Epithelial cell of esophagus (primary cell): ENCODE results near the gene MDM4.

Experiments used
- DNase-seq: peaks from one replicate; pipeline ENCODE4 v3.0.0; 2010; ENCODE audit warnings: low read depth
- H3K4me3 ChIP-seq: 2 replicates; pipeline ENCODE4 v1.5.1; 2011; ENCODE audit warnings: mild to moderate bottlenecking, low read length, control low read depth
- CTCF ChIP-seq: IDR thresholded peaks from 2 replicates; pipeline ENCODE4 v1.5.1; 2011; ENCODE audit warnings: low read depth, mild to moderate bottlenecking, low read length, control low read depth, inconsistent platforms; ENCODE audit not compliant: insufficient read depth; ENCODE audit errors: missing control alignments

Gene MDM4

GRCh38 chr1:204493145-204493983 lies 22.8 kb upstream of the MDM4 start:
- no peak for TF ChIP-seq CTCF
- peak overlapping the region; percentile 84 for H3K4me3 ChIP-seq
- peak; percentile 80 for DNase-seq

- no peak for DNase-seq
- no peak for TF ChIP-seq CTCF
- peak overlapping the region; percentile 84 for H3K4me3 ChIP-seq
These were observed 22.3 kb upstream of the MDM4 start for GRCh38 chr1:204493984-204494280.

- peak; percentile 83 for DNase-seq
- peak; percentile 36 for TF ChIP-seq CTCF
- peak within 1 kb of the TSS; percentile 84 for H3K4me3 ChIP-seq
These were observed 21.7 kb upstream of the MDM4 start, which contains the start of gene PIK3C2B for GRCh38 chr1:204494281-204495077. Gene PIK3C2B, minus strand, starts transcription at chr1:204494805. Its CDS starts 25,003 bp downstream, at chr1:204469802.

GRCh38 chr1:204495078-204495753 lies 21.0 kb upstream of the MDM4 start:
- DNase-seq, result no peak
- TF ChIP-seq CTCF, result no peak
- peak overlapping the region; percentile 84 for H3K4me3 ChIP-seq

GRCh38 chr1:204495777-204496176 lies 20.4 kb upstream of the MDM4 start:
- no peak for TF ChIP-seq CTCF
- peak; percentile 35 for DNase-seq
- H3K4me3 ChIP-seq, result no peak overlapping the region

- TF ChIP-seq CTCF, result no peak
- H3K4me3 ChIP-seq, result no peak overlapping the region
- DNase-seq, result no peak
These were observed 17.2 kb upstream of the MDM4 start for GRCh38 chr1:204498981-204499380.
